Hepatocyte (in vitro differentiated cells): ENCODE results near the gene CCDC136. TPM values are rescaled to one million over a fixed set of nuclear protein-coding genes. Genes with fewer than 3 reads are reported as not detected.

Experiments used
- DNase-seq: peaks from one replicate; pipeline ENCODE4 v3.0.0-alpha.2; 2016; ENCODE audit warnings: low spot score
- H2AFZ ChIP-seq: fragments of 200-600 bp; sonication (generic); 2 replicates; pipeline ENCODE4 v1.6.0; 2016; ENCODE audit warnings: antibody characterized with exemption, mild to moderate bottlenecking
- H3K27ac ChIP-seq: fragments of 200-600 bp; sonication (generic); 2 replicates; pipeline ENCODE4 v1.5.1; 2016; ENCODE audit warnings: mild to moderate bottlenecking
- H3K27me3 ChIP-seq: fragments of 200-600 bp; sonication (generic); 2 replicates; pipeline ENCODE4 v1.6.1; 2016
- H3K36me3 ChIP-seq: fragments of 200-600 bp; sonication (generic); replicated peaks from 2 replicates; pipeline ENCODE4 v1.5.1; 2016; ENCODE audit warnings: low read depth; ENCODE audit not compliant: insufficient read depth
- H3K4me1 ChIP-seq: fragments of 200-600 bp; sonication (generic); 2 replicates; pipeline ENCODE4 v1.5.1; 2016; ENCODE audit warnings: mild to moderate bottlenecking, moderate library complexity; ENCODE audit not compliant: insufficient read depth
- H3K4me2 ChIP-seq: fragments of 200-600 bp; sonication (generic); 2 replicates; pipeline ENCODE4 v1.6.0; 2016
- H3K4me3 ChIP-seq: fragments of 200-600 bp; sonication (generic); 2 replicates; pipeline ENCODE4 v1.5.1; 2016; ENCODE audit warnings: mild to moderate bottlenecking
- H3K79me2 ChIP-seq: fragments of 200-600 bp; sonication (generic); 2 replicates; pipeline ENCODE4 v1.6.0; 2017; ENCODE audit warnings: mild to moderate bottlenecking
- H3K9me2 ChIP-seq: fragments of 200-600 bp; sonication (generic); replicated peaks from 2 replicates; pipeline ENCODE4 v1.6.0; 2017; ENCODE audit warnings: mild to moderate bottlenecking; ENCODE audit not compliant: insufficient read depth
- H3K9me3 ChIP-seq: fragments of 200-600 bp; sonication (generic); 2 replicates; pipeline ENCODE4 v1.5.1; 2016; ENCODE audit warnings: low read depth, mild to moderate bottlenecking
- H4K20me1 ChIP-seq: fragments of 200-600 bp; sonication (generic); 2 replicates; pipeline ENCODE4 v1.6.0; 2016; ENCODE audit warnings: mild to moderate bottlenecking; ENCODE audit not compliant: insufficient read depth, poor library complexity, severe bottlenecking
- CTCF ChIP-seq: fragments of 200-600 bp; sonication (generic); IDR thresholded peaks from 2 replicates; pipeline ENCODE4 v1.5.1; 2016; ENCODE audit warnings: antibody characterized with exemption, mild to moderate bottlenecking; ENCODE audit not compliant: poor library complexity
- EZH2 ChIP-seq: fragments of 200-600 bp; sonication (generic); IDR thresholded peaks from 2 replicates; pipeline ENCODE4 v1.6.1; 2016; ENCODE audit warnings: antibody characterized with exemption, mild to moderate bottlenecking, borderline replicate concordance
- EZH2phosphoT487 ChIP-seq: fragments of 200-600 bp; sonication (generic); IDR thresholded peaks from one replicate; pipeline ENCODE4 v1.6.1; 2018; ENCODE audit warnings: antibody characterized with exemption, mild to moderate bottlenecking, low read depth, moderate library complexity; ENCODE audit not compliant: unreplicated experiment, severe bottlenecking
- WGBS: methylation state at CpG from one replicate; pipeline ENCODE4 v1.1.6; 2016; ENCODE audit warnings: low lambda C conversion rate; ENCODE audit errors: missing lambda C conversion rate; 5-methylcytosine and 5-hydroxymethylcytosine counted together
- polyA plus RNA-seq: library from polyadenylated mRNA; unstranded; fragments of >200 nt; fragmentation: Nextera tagmentation; extraction: Ambion mirVana; gene quantifications from 2 replicates; pipeline ENCODE4 v1.2.1, GENCODE V29; 2016
- total RNA-seq: library from RNA; depleted of rRNA; stranded (reverse); fragments of >200 nt; gene quantifications from 2 replicates; pipeline ENCODE4 v1.2.3, GENCODE V29; 2014

CCDC136 gene
- total and polyA plus RNA-seq, 2 experiments from 2014 or later = 3.8 to 5.6 TPM

GRCh38 chr7:128770233-128770632 is 21.5 kb upstream of the CCDC136 start:
- Histone ChIP-seq H3K36me3 (peaks cover 4% of the 10 kb centered on the region), H3K9me3 (no peaks in the 10 kb centered on the region), H3K4me3 (no peak overlapping the region), H4K20me1 (peaks cover 10% of the 10 kb centered on the region), H3K9me2 (no peaks in the 10 kb centered on the region), H3K79me2 (peaks cover 5% of the 10 kb centered on the region), H2AFZ (no peak overlapping the region), H3K27ac (no peak overlapping the region), H3K4me1 (no peaks in the 10 kb centered on the region), H3K27me3 (no peaks in the 10 kb centered on the region), H3K4me2 (no peak overlapping the region)
- DNase-seq = no peak
- no peak for TF ChIP-seq EZH2phosphoT487
- no peak for TF ChIP-seq CTCF
- TF ChIP-seq EZH2 = no peak
- 72% methylated on average over 2 of the region's 2 CpGs for WGBS

DNA sequence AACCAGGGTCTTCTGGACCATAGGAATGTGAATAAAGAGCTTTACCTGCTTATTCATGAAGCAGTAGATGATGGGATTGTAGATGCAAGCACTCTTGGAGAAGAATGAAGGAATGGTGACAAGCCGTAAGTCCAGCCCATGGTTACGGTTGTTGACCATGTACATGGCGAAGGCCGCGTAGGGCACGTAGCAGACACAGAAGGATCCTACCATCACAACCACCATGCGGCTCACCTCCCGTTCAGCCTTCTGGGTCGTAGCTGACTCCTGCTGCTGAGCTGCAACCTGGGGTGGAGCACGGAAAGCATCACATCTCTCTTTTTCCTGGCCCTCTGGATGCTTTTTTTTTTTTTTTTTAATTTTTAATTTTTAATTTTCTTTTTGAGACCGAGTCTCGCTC is 18.2 kb upstream of the CCDC136 start:
- H3K27ac ChIP-seq = no peak overlapping the region
- H3K4me1 ChIP-seq = no peaks in the 10 kb centered on the region
- no peak overlapping the region for H3K4me3 ChIP-seq
- peaks cover 4% of the 10 kb centered on the region for H3K36me3 ChIP-seq
- no peak overlapping the region for H2AFZ ChIP-seq
- no peaks in the 10 kb centered on the region for H3K79me2 ChIP-seq
- no peak overlapping the region for H3K4me2 ChIP-seq
- H4K20me1 ChIP-seq = peaks cover 2% of the 10 kb centered on the region
- DNase-seq = no peak
- 97% methylated on average over 12 of the region's 12 CpGs for WGBS
- no peaks in the 10 kb centered on the region for H3K27me3 ChIP-seq
- TF ChIP-seq EZH2 (no peak), CTCF (no peak), EZH2phosphoT487 (no peak)
- peaks cover 3% of the 10 kb centered on the region for H3K9me3 ChIP-seq
- H3K9me2 ChIP-seq = no peaks in the 10 kb centered on the region

GRCh38 chr7:128774029-128774689 is 17.6 kb upstream of the CCDC136 start:
- WGBS = 98% methylated on average over 13 of the region's 13 CpGs
- TF ChIP-seq EZH2phosphoT487 = no peak
- DNase-seq = no peak
- H3K4me3 ChIP-seq = no peak overlapping the region
- no peaks in the 10 kb centered on the region for H3K4me1 ChIP-seq
- no peak overlapping the region for H3K27ac ChIP-seq
- H3K79me2 ChIP-seq = no peaks in the 10 kb centered on the region
- peaks cover 3% of the 10 kb centered on the region for H3K9me3 ChIP-seq
- H3K27me3 ChIP-seq = no peaks in the 10 kb centered on the region
- no peak overlapping the region for H3K4me2 ChIP-seq
- peaks cover 2% of the 10 kb centered on the region for H4K20me1 ChIP-seq
- no peak overlapping the region for H2AFZ ChIP-seq
- H3K9me2 ChIP-seq = no peaks in the 10 kb centered on the region
- peaks cover 4% of the 10 kb centered on the region for H3K36me3 ChIP-seq

DNA sequence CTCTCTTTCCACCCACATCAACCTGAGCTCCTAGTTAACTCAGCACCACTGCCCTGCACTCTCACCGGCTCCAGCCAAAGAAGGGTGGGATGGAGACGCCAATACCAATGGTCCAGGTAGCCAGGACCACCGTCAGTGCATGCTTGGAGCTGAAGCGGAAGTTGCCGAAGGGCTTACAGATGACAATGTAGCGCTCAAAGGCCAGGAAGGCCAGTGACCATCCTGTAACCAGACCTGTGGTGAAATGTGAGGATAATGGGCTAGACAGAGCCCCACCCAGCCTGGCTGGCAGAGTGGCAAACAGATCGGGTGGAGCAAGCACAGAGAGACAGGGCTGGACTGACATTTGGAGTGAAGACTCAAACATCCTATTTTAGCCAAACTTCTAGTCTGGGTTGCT is 16.8 kb upstream of the CCDC136 start:
- Histone ChIP-seq H3K36me3 (peaks cover 4% of the 10 kb centered on the region), H3K79me2 (no peaks in the 10 kb centered on the region), H3K4me1 (no peaks in the 10 kb centered on the region), H3K27me3 (no peaks in the 10 kb centered on the region), H3K27ac (no peak overlapping the region), H3K9me3 (peaks cover 3% of the 10 kb centered on the region), H3K9me2 (no peaks in the 10 kb centered on the region), H4K20me1 (peaks cover 2% of the 10 kb centered on the region), H3K4me2 (no peak overlapping the region), H3K4me3 (no peak overlapping the region), H2AFZ (no peak overlapping the region)
- no peak for DNase-seq
- TF ChIP-seq CTCF = no peak
- no peak for TF ChIP-seq EZH2
- no peak for TF ChIP-seq EZH2phosphoT487
- 91% methylated on average over 7 of the region's 7 CpGs for WGBS
